ENCODE results near the gene CTIF. TPM values are rescaled to one million over a fixed set of nuclear protein-coding genes. Genes with fewer than 3 reads are reported as not detected.
A peak's percentile ranks its signal among the peaks of the same experiment; 100 is the strongest.

Gene CTIF
- total RNA-seq, 4 donors from 2014 or later, result 72.2 to 137 (median 86.5) TPM

- Histone ChIP-seq H3K9me3 (no peaks in the 10 kb centered on the region), H3K4me3 (no peak overlapping the region), H3K36me3 (no peaks in the 10 kb centered on the region), H3K4me1 (peaks cover 0 to 41% (median 13%) of the 10 kb centered on the region in 4 donors), H3K27me3 (no peaks in the 10 kb centered on the region), H3K27ac (peak overlapping the region in 2 of 4 donors; percentile 15 to 64)
- 34 to 35% methylated on average over 10 of the region's 10 CpGs for WGBS, 2 donors
- TF ChIP-seq EP300 (IDR thresholded peaks at IDR 0.05) (peak in 1 of 2 donors; percentile 22), CTCF (IDR thresholded peaks at IDR 0.05) (no peak)
- no peak for DNase-seq (ENCODE audit: low spot score in 2 of 2)
These were observed 194.9 kb downstream of the CTIF start for GRCh38 chr18:48733643-48734253.

GRCh38 chr18:48734460-48734859 lies 195.6 kb downstream of the CTIF start:
- H3K27ac ChIP-seq, result no peak overlapping the region
- H3K4me1 ChIP-seq, result peaks cover 0 to 47% (median 14%) of the 10 kb centered on the region in 4 donors
- no peak for DNase-seq (ENCODE audit: low spot score in 2 of 2)
- TF ChIP-seq EP300 (IDR thresholded peaks at IDR 0.05), result no peak
- no peak for TF ChIP-seq CTCF (IDR thresholded peaks at IDR 0.05)
- TF ChIP-seq POLR2A (IDR thresholded peaks at IDR 0.05), result no peak
- H3K9me3 ChIP-seq, result no peaks in the 10 kb centered on the region
- no peak overlapping the region for H3K4me3 ChIP-seq
- no peaks in the 10 kb centered on the region for H3K36me3 ChIP-seq
- 87 to 95% methylated on average over 5 of the region's 5 CpGs for WGBS, 2 donors
- no peaks in the 10 kb centered on the region for H3K27me3 ChIP-seq

- Histone ChIP-seq H3K27ac (no peak overlapping the region), H3K27me3 (no peaks in the 10 kb centered on the region), H3K4me3 (no peak overlapping the region), H3K9me3 (no peaks in the 10 kb centered on the region), H3K36me3 (no peaks in the 10 kb centered on the region), H3K4me1 (peaks cover 0 to 54% (median 14%) of the 10 kb centered on the region in 4 donors)
- 80 to 81% methylated on average over 8 of the region's 8 CpGs for WGBS, 2 donors
- no peak for DNase-seq (ENCODE audit: low spot score in 2 of 2)
- no peak for TF ChIP-seq POLR2A (IDR thresholded peaks at IDR 0.05)
- no peak for TF ChIP-seq CTCF (IDR thresholded peaks at IDR 0.05)
- no peak for TF ChIP-seq EP300 (IDR thresholded peaks at IDR 0.05)
These were observed 196.3 kb downstream of the CTIF start for GRCh38 chr18:48735080-48735676.

GRCh38 chr18:48735681-48736255 lies 196.9 kb downstream of the CTIF start:
- H3K27ac ChIP-seq, result no peak overlapping the region
- peaks cover 0 to 60% (median 14%) of the 10 kb centered on the region in 4 donors for H3K4me1 ChIP-seq
- H3K9me3 ChIP-seq, result no peaks in the 10 kb centered on the region
- no peak for DNase-seq (ENCODE audit: low spot score in 2 of 2)
- no peak for TF ChIP-seq POLR2A (IDR thresholded peaks at IDR 0.05)
- no peak for TF ChIP-seq EP300 (IDR thresholded peaks at IDR 0.05)
- TF ChIP-seq CTCF (IDR thresholded peaks at IDR 0.05), result no peak
- H3K27me3 ChIP-seq, result no peaks in the 10 kb centered on the region
- H3K4me3 ChIP-seq, result no peak overlapping the region
- 71 to 78% methylated on average over 14 of the region's 14 CpGs for WGBS, 2 donors
- no peaks in the 10 kb centered on the region for H3K36me3 ChIP-seq
